ENCODE data around the gene IFIH1.

DNA sequence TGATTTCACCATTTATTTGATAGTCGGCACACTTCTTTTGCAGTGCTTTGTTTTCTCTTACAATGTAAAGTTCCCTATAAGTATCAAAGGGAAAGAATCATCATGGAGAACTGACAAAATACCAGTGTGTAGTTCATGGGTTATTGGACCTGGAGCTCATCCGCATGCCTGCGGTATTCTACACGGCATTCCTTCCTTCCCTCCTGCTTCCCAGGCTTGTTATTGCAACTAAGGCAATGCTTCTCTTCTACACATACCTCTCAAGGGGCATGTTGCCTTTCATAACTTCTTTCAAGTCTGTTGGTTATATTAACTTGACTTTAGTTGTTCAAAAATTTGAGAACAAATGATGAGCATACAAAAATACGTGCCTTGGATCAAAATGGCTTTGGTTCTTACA is 51.0 kb downstream of the IFIH1 start:
- TF ChIP-seq, protein P1, sequence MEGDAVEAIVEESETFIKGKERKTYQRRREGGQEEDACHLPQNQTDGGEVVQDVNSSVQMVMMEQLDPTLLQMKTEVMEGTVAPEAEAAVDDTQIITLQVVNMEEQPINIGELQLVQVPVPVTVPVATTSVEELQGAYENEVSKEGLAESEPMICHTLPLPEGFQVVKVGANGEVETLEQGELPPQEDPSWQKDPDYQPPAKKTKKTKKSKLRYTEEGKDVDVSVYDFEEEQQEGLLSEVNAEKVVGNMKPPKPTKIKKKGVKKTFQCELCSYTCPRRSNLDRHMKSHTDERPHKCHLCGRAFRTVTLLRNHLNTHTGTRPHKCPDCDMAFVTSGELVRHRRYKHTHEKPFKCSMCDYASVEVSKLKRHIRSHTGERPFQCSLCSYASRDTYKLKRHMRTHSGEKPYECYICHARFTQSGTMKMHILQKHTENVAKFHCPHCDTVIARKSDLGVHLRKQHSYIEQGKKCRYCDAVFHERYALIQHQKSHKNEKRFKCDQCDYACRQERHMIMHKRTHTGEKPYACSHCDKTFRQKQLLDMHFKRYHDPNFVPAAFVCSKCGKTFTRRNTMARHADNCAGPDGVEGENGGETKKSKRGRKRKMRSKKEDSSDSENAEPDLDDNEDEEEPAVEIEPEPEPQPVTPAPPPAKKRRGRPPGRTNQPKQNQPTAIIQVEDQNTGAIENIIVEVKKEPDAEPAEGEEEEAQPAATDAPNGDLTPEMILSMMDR (IDR thresholded peaks at IDR 0.05): no peak
- no peak for TF ChIP-seq ZFX (IDR thresholded peaks at IDR 0.05; ENCODE audit: borderline replicate concordance)
